ENCODE data around the gene AXL. TPM values are rescaled to one million over a fixed set of nuclear protein-coding genes. Genes with fewer than 3 reads are reported as not detected.

The AXL gene
- total RNA-seq, 1 donor from 2014 or later = 5.5 TPM

GRCh38 chr19:41186971-41187883, 31.8 kb upstream of the AXL start:
- no peaks in the 10 kb centered on the region for H3K9me3 Mint-ChIP-seq (ENCODE audit: unreplicated experiment)
- no peaks in the 10 kb centered on the region for H3K36me3 Mint-ChIP-seq (ENCODE audit: low read depth, unreplicated experiment)
- H3K27me3 Mint-ChIP-seq (ENCODE audit: unreplicated experiment) = peaks cover 6% of the 10 kb centered on the region
- no peak overlapping the region for H3K4me3 Mint-ChIP-seq (ENCODE audit: unreplicated experiment)
- TF ChIP-seq, protein P1, sequence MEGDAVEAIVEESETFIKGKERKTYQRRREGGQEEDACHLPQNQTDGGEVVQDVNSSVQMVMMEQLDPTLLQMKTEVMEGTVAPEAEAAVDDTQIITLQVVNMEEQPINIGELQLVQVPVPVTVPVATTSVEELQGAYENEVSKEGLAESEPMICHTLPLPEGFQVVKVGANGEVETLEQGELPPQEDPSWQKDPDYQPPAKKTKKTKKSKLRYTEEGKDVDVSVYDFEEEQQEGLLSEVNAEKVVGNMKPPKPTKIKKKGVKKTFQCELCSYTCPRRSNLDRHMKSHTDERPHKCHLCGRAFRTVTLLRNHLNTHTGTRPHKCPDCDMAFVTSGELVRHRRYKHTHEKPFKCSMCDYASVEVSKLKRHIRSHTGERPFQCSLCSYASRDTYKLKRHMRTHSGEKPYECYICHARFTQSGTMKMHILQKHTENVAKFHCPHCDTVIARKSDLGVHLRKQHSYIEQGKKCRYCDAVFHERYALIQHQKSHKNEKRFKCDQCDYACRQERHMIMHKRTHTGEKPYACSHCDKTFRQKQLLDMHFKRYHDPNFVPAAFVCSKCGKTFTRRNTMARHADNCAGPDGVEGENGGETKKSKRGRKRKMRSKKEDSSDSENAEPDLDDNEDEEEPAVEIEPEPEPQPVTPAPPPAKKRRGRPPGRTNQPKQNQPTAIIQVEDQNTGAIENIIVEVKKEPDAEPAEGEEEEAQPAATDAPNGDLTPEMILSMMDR (IDR thresholded peaks at IDR 0.05; ENCODE audit: unreplicated experiment) = no peak
- no peak for DNase-seq (ENCODE audit: low spot score)
- H3K27ac Mint-ChIP-seq (ENCODE audit: unreplicated experiment) = no peak overlapping the region
- H3K4me1 Mint-ChIP-seq (ENCODE audit: unreplicated experiment) = peaks cover 6% of the 10 kb centered on the region

GRCh38 chr19:41187884-41188279, 31.1 kb upstream of the AXL start:
- Mint-ChIP-seq H3K9me3 (ENCODE audit: unreplicated experiment) (no peaks in the 10 kb centered on the region), H3K4me1 (ENCODE audit: unreplicated experiment) (peaks cover 11% of the 10 kb centered on the region), H3K27me3 (ENCODE audit: unreplicated experiment) (peaks cover 6% of the 10 kb centered on the region), H3K36me3 (ENCODE audit: low read depth, unreplicated experiment) (peaks cover 3% of the 10 kb centered on the region), H3K27ac (ENCODE audit: unreplicated experiment) (no peak overlapping the region), H3K4me3 (ENCODE audit: unreplicated experiment) (no peak overlapping the region)
- TF ChIP-seq, protein P1 (IDR thresholded peaks at IDR 0.05; ENCODE audit: unreplicated experiment) = no peak
- DNase-seq (ENCODE audit: low spot score) = no peak

GRCh38 chr19:41189425-41190065, 29.5 kb upstream of the AXL start:
- Mint-ChIP-seq H3K27ac (ENCODE audit: unreplicated experiment) (no peak overlapping the region), H3K4me3 (ENCODE audit: unreplicated experiment) (no peak overlapping the region), H3K4me1 (ENCODE audit: unreplicated experiment) (peaks cover 20% of the 10 kb centered on the region), H3K9me3 (ENCODE audit: unreplicated experiment) (no peaks in the 10 kb centered on the region), H3K36me3 (ENCODE audit: low read depth, unreplicated experiment) (peaks cover 3% of the 10 kb centered on the region), H3K27me3 (ENCODE audit: unreplicated experiment) (peaks cover 3% of the 10 kb centered on the region)
- DNase-seq (ENCODE audit: low spot score) = no peak
- TF ChIP-seq, protein P1 (IDR thresholded peaks at IDR 0.05; ENCODE audit: unreplicated experiment) = no peak

DNA sequence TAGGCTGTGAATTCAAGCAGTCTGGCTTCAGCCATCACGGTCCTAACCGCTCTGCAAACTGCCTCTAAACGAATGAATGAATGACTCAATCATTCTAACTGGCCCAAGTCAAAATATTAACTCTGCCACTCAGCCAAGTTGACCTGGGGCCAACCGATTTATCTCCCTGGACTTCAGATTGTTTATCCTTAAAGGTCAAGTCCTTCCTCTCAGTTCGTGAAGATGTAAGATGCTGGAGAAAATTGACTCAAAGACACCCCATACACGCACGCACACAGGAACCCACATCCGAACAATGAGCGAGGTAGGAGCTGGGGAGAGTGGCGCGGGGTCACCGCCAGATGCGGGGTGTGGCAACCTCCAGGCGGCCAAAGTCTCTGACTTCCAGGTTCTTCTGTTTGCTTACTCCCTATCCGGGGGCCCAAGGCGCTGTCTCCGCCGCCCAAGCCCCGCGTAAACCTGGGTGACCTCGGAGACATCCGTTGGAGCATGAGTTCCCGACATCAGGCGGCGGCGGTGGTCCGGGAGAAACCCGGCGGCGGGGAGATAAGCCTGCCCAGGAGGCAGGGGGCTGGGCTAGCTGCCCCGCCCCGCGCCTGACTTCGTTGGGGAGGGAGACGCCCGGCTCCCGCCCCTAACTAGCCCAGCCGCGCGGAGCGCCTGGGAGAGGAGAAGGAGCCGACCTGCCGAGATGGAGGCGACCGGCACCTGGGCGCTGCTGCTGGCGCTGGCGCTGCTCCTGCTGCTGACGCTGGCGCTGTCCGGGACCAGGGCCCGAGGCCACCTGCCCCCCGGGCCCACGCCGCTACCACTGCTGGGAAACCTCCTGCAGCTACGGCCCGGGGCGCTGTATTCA, 26.2 kb upstream of the AXL start, which contains the start of gene CYP2S1:
CYP2S1 (plus strand) TSS at position 646 of the 856 bp plus-strand sequence; CDS start at position 692, 46 bp downstream.
- peaks cover 20% of the 10 kb centered on the region for H3K4me1 Mint-ChIP-seq (ENCODE audit: unreplicated experiment)
- peaks cover 3% of the 10 kb centered on the region for H3K36me3 Mint-ChIP-seq (ENCODE audit: low read depth, unreplicated experiment)
- H3K27ac Mint-ChIP-seq (ENCODE audit: unreplicated experiment) = peak within 1 kb of the TSS; percentile 58
- peak; percentile 58 for DNase-seq (ENCODE audit: low spot score)
- no peaks in the 10 kb centered on the region for H3K9me3 Mint-ChIP-seq (ENCODE audit: unreplicated experiment)
- H3K4me3 Mint-ChIP-seq (ENCODE audit: unreplicated experiment) = peak within 1 kb of the TSS; percentile 86
- TF ChIP-seq, protein P1 (IDR thresholded peaks at IDR 0.05; ENCODE audit: unreplicated experiment) = no peak
- H3K27me3 Mint-ChIP-seq (ENCODE audit: unreplicated experiment) = peaks cover 4% of the 10 kb centered on the region
